Neural cell (in vitro differentiated cells): ENCODE measurements around the gene GFRA4. TPM values are rescaled to one million over a fixed set of nuclear protein-coding genes. Genes with fewer than 3 reads are reported as not detected.

Experiments used
- H2AFZ ChIP-seq: fragments of 200-600, 300-800 bp; sonication (generic), shearing (Covaris generic); 2 replicates; pipeline ENCODE4 v1.6.0; 2014; ENCODE audit warnings: low read depth, mild to moderate bottlenecking, antibody characterized with exemption, low read length, moderate library complexity
- H3F3A ChIP-seq: fragments of 200-600 bp; shearing (Covaris generic); 2 replicates; pipeline ENCODE4 v1.6.1; 2016; ENCODE audit warnings: mild to moderate bottlenecking, moderate library complexity, mixed read lengths, antibody characterized with exemption, low read length; ENCODE audit not compliant: insufficient read depth, poor library complexity, severe bottlenecking
- H3K27ac ChIP-seq: fragments of 200-600, 300-800 bp; sonication (generic), shearing (Covaris generic); 2 replicates; pipeline ENCODE4 v1.5.1; 2014; ENCODE audit warnings: mild to moderate bottlenecking, low read length, moderate library complexity
- H3K27me3 ChIP-seq: fragments of 300-800, 200-600 bp; sonication (generic), shearing (Covaris generic); 2 replicates; pipeline ENCODE4 v1.6.0; 2014; ENCODE audit warnings: mild to moderate bottlenecking, low read depth, low read length, moderate library complexity; ENCODE audit not compliant: insufficient read depth
- H3K36me3 ChIP-seq: fragments of 300-800, 200-600 bp; sonication (generic), shearing (Covaris generic); 2 replicates; pipeline ENCODE4 v1.5.1; 2014; ENCODE audit warnings: mild to moderate bottlenecking, antibody characterized with exemption, low read length, moderate library complexity; ENCODE audit not compliant: insufficient read depth
- H3K4me2 ChIP-seq: fragments of 300-800, 200-600 bp; sonication (generic), shearing (Covaris generic); 2 replicates; pipeline ENCODE4 v1.6.0; 2014; ENCODE audit warnings: mild to moderate bottlenecking, low read length
- H3K4me3 ChIP-seq: fragments of 300-800, 200-600 bp; sonication (generic), shearing (Covaris generic); 2 replicates; pipeline ENCODE4 v1.5.1; 2014; ENCODE audit warnings: mild to moderate bottlenecking, low read length, moderate library complexity
- H3K79me2 ChIP-seq: fragments of 200-600 bp; shearing (Covaris generic); replicated peaks from 2 replicates; pipeline ENCODE4 v1.6.0; 2014; ENCODE audit warnings: mild to moderate bottlenecking, low read length, moderate library complexity; ENCODE audit not compliant: insufficient read depth
- H3K9ac ChIP-seq: fragments of 300-800, 200-600 bp; sonication (generic), shearing (Covaris generic); 2 replicates; pipeline ENCODE4 v1.6.1; 2016; ENCODE audit warnings: mild to moderate bottlenecking, low read length, mixed read lengths
- H3K9me2 ChIP-seq: fragments of 200-600 bp; shearing (Covaris generic); 2 replicates; pipeline ENCODE4 v1.6.1; 2016; ENCODE audit warnings: mild to moderate bottlenecking, low read length, mixed read lengths; ENCODE audit not compliant: insufficient read depth
- H3K9me3 ChIP-seq: fragments of 200-600, 300-800 bp; sonication (generic), shearing (Covaris generic); 2 replicates; pipeline ENCODE4 v1.6.1; 2016; ENCODE audit warnings: mild to moderate bottlenecking, mixed run types, low read length, moderate library complexity, mixed read lengths
- H4K20me1 ChIP-seq: fragments of 200-600 bp; shearing (Covaris generic); 2 replicates; pipeline ENCODE4 v1.6.1; 2016; ENCODE audit warnings: mild to moderate bottlenecking, mixed run types; ENCODE audit not compliant: insufficient read depth
- EP300 ChIP-seq: fragments of 450-650 bp; conservative IDR thresholded peaks from 2 replicates; pipeline ENCODE4 v1.6.1; 2014; ENCODE audit warnings: antibody characterized with exemption, mild to moderate bottlenecking, moderate library complexity; ENCODE audit not compliant: poor library complexity, severe bottlenecking
- EZH2 ChIP-seq: fragments of 200-600, 300-800 bp; shearing (Covaris generic), sonication (generic); IDR thresholded peaks from 2 replicates; pipeline ENCODE4 v1.6.1; 2014; ENCODE audit warnings: antibody characterized with exemption, low read length, borderline replicate concordance, mild to moderate bottlenecking; ENCODE audit not compliant: insufficient read depth, poor library complexity, severe bottlenecking
- MXI1 ChIP-seq: fragments of 450-650 bp; conservative IDR thresholded peaks from 2 replicates; pipeline ENCODE4 v1.6.1; 2014; ENCODE audit warnings: antibody characterized with exemption, mild to moderate bottlenecking; ENCODE audit not compliant: poor library complexity, severe bottlenecking
- POLR2AphosphoS5 ChIP-seq: IDR thresholded peaks from 2 replicates; pipeline ENCODE4 v1.6.1; 2012
- RAD21 ChIP-seq: fragments of 450-650 bp; conservative IDR thresholded peaks from 2 replicates; pipeline ENCODE4 v1.6.1; 2014; ENCODE audit warnings: antibody characterized with exemption, mild to moderate bottlenecking, moderate library complexity
- REST ChIP-seq: IDR thresholded peaks from 2 replicates; pipeline ENCODE4 v1.6.1; 2012; ENCODE audit warnings: borderline replicate concordance
- SMC3 ChIP-seq: fragments of 450-650 bp; conservative IDR thresholded peaks from 2 replicates; pipeline ENCODE4 v1.6.1; 2014; ENCODE audit warnings: antibody characterized with exemption, mild to moderate bottlenecking, moderate library complexity; ENCODE audit not compliant: poor library complexity
- TAF1 ChIP-seq: IDR thresholded peaks from 2 replicates; pipeline ENCODE4 v1.6.1; 2012; ENCODE audit warnings: low read depth
- polyA plus RNA-seq: library from polyadenylated mRNA; depleted of rRNA; stranded (reverse); fragments of >200 nt; gene quantifications from 2 replicates; pipeline ENCODE4 v1.2.3, GENCODE V29; 2014

Gene GFRA4
- polyA plus RNA-seq, 1 donor from 2014 or later, result not detected

DNA sequence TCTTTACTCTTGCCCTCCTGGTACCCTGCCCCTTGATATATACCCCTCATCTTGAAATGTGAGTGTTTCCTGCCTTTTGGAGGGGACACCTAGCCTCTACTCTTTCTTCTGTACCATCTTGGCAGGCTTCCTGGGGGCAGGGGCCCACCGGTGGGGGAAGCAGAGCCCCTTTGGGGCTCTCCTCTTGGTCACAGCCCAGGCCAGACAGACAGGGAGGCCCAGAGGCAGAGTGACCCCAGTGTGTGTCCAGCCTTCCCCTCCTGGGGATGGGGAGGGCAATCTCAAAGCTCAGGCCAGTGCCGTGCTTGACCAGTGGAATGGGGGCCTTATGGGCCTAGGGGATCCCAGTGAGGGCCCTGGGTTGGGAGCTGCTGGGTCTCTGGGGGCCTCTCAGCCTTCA, 15.0 kb upstream of the GFRA4 start:
- H3F3A ChIP-seq, result no peaks in the 10 kb centered on the region
- no peaks in the 10 kb centered on the region for H3K9me3 ChIP-seq
- H3K79me2 ChIP-seq, result no peaks in the 10 kb centered on the region
- H2AFZ ChIP-seq, result no peak overlapping the region
- no peak overlapping the region for H3K27ac ChIP-seq
- TF ChIP-seq EZH2, result no peak
- H3K36me3 ChIP-seq, result no peaks in the 10 kb centered on the region
- no peaks in the 10 kb centered on the region for H4K20me1 ChIP-seq
- no peak overlapping the region for H3K4me3 ChIP-seq
- no peak overlapping the region for H3K9ac ChIP-seq
- H3K4me2 ChIP-seq, result no peak overlapping the region
- H3K27me3 ChIP-seq, result peaks cover 35% of the 10 kb centered on the region
- H3K9me2 ChIP-seq, result no peaks in the 10 kb centered on the region

DNA sequence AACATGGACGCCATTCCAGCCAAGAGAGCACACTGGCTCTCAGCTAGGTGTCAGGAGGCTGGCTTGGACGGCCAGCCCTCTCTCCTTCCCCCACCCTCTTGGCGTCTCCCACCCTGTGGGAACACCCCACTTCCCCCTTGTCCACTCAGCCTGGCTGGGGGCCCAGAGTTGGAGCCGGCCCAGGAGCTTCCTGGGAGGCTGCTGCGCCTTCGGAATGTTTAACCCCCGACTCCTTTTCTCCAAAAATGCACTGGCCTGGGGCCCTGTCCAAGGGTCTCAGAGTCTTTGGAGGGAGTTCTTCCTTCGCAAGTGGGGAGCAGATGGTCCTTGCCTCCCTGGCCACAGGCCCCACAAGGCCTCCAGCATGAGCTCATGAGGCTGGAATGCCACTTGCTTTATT, 14.5 kb upstream of the GFRA4 start:
- no peaks in the 10 kb centered on the region for H3K9me3 ChIP-seq
- H3K4me3 ChIP-seq, result no peak overlapping the region
- peaks cover 39% of the 10 kb centered on the region for H3K27me3 ChIP-seq
- no peaks in the 10 kb centered on the region for H3F3A ChIP-seq
- no peak overlapping the region for H2AFZ ChIP-seq
- no peak overlapping the region for H3K27ac ChIP-seq
- no peaks in the 10 kb centered on the region for H3K9me2 ChIP-seq
- H4K20me1 ChIP-seq, result no peaks in the 10 kb centered on the region
- no peak overlapping the region for H3K9ac ChIP-seq
- H3K36me3 ChIP-seq, result no peaks in the 10 kb centered on the region
- no peak for TF ChIP-seq SMC3
- no peak for TF ChIP-seq RAD21
- TF ChIP-seq EZH2, result no peak
- no peak for TF ChIP-seq MXI1
- no peak for TF ChIP-seq EP300
- no peak for TF ChIP-seq TAF1
- no peaks in the 10 kb centered on the region for H3K79me2 ChIP-seq
- H3K4me2 ChIP-seq, result no peak overlapping the region

- Histone ChIP-seq H3K4me3 (no peak overlapping the region), H2AFZ (no peak overlapping the region), H3K79me2 (no peaks in the 10 kb centered on the region), H3K9me3 (no peaks in the 10 kb centered on the region), H3K4me2 (no peak overlapping the region), H4K20me1 (no peaks in the 10 kb centered on the region), H3K36me3 (no peaks in the 10 kb centered on the region), H3K9me2 (no peaks in the 10 kb centered on the region), H3K27me3 (peaks cover 36% of the 10 kb centered on the region), H3F3A (no peaks in the 10 kb centered on the region), H3K9ac (no peak overlapping the region), H3K27ac (no peak overlapping the region)
- TF ChIP-seq SMC3 (no peak), REST (no peak), MXI1 (no peak), EZH2 (no peak), POLR2AphosphoS5 (no peak), TAF1 (no peak)
These were observed 12.0 kb upstream of the GFRA4 start for GRCh38 chr20:3674995-3675900.
